ENCODE data around the gene SLC18B1. TPM values are rescaled to one million over a fixed set of nuclear protein-coding genes. Genes with fewer than 3 reads are reported as not detected.

Gene SLC18B1
- total RNA-seq, 1 experiment from 2014 or later, result 25.9 TPM

GRCh38 chr6:132752255-132752654, 46.2 kb downstream of the SLC18B1 start:
- Mint-ChIP-seq H3K27me3 (ENCODE audit: unreplicated experiment) (no peaks in the 10 kb centered on the region), H3K36me3 (ENCODE audit: insufficient read depth, unreplicated experiment) (no peaks in the 10 kb centered on the region), H3K4me3 (ENCODE audit: low read depth, unreplicated experiment) (no peak overlapping the region), H3K9me3 (ENCODE audit: low read depth, unreplicated experiment) (no peaks in the 10 kb centered on the region), H3K27ac (ENCODE audit: unreplicated experiment) (no peak overlapping the region), H3K4me1 (ENCODE audit: low read depth, unreplicated experiment) (peaks cover 24% of the 10 kb centered on the region)
- TF ChIP-seq CTCF (IDR thresholded peaks at IDR 0.05; ENCODE audit: unreplicated experiment), result no peak
- DNase-seq, result no peak
- intact Hi-C loops (cut with micrococcal nuclease; ENCODE audit: unreplicated experiment), result no loop called here
- CTCF ChIA-PET, result interaction anchor here (1.3 kb wide), 1 partner anchor 11 kb away, joined by 3 read pairs; no protein-coding TSS in a partner anchor
- BruUV-seq (replicated peaks), result no TSS peak

DNA sequence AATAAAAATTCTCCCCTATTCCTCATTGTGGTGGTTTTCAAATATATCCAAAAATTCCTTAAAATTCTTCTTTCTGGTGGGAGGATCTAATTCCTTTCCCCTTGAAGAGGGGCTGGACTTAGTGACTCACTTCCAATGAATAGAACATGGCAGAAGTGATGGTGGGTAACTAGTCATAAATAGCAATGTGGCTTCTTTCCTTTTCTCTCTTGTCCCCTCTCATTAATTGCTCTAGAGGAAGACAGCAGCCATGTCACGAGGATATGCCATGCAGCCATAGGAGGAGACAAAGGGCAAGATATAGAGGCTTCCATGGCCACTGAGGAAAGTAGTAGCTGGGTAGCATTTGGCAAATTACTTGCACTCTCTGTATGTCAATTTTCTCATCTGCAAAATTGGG, 46.6 kb downstream of the SLC18B1 start:
- no peak for TF ChIP-seq CTCF (IDR thresholded peaks at IDR 0.05; ENCODE audit: unreplicated experiment)
- no peak overlapping the region for H3K27ac Mint-ChIP-seq (ENCODE audit: unreplicated experiment)
- H3K4me1 Mint-ChIP-seq (ENCODE audit: low read depth, unreplicated experiment), result peaks cover 24% of the 10 kb centered on the region
- no peaks in the 10 kb centered on the region for H3K36me3 Mint-ChIP-seq (ENCODE audit: insufficient read depth, unreplicated experiment)
- no peaks in the 10 kb centered on the region for H3K27me3 Mint-ChIP-seq (ENCODE audit: unreplicated experiment)
- CTCF ChIA-PET, result interaction anchor here (1.3 kb wide), 1 partner anchor 12 kb away, joined by 3 read pairs; no protein-coding TSS in a partner anchor
- no peaks in the 10 kb centered on the region for H3K9me3 Mint-ChIP-seq (ENCODE audit: low read depth, unreplicated experiment)
- intact Hi-C loops (cut with micrococcal nuclease; ENCODE audit: unreplicated experiment), result no loop called here
- no TSS peak for BruUV-seq (replicated peaks)
- no peak for DNase-seq
- no peak overlapping the region for H3K4me3 Mint-ChIP-seq (ENCODE audit: low read depth, unreplicated experiment)

- CTCF ChIA-PET, result interaction anchor here (1.3 kb wide), 1 partner anchor 12 kb away, joined by 3 read pairs; no protein-coding TSS in a partner anchor
- DNase-seq, result no peak
- intact Hi-C loops (cut with micrococcal nuclease; ENCODE audit: unreplicated experiment), result no loop called here
- Mint-ChIP-seq H3K9me3 (ENCODE audit: low read depth, unreplicated experiment) (no peaks in the 10 kb centered on the region), H3K4me3 (ENCODE audit: low read depth, unreplicated experiment) (no peak overlapping the region), H3K36me3 (ENCODE audit: insufficient read depth, unreplicated experiment) (no peaks in the 10 kb centered on the region), H3K27me3 (ENCODE audit: unreplicated experiment) (no peaks in the 10 kb centered on the region), H3K27ac (ENCODE audit: unreplicated experiment) (no peak overlapping the region), H3K4me1 (ENCODE audit: low read depth, unreplicated experiment) (peaks cover 24% of the 10 kb centered on the region)
- no peak for TF ChIP-seq CTCF (IDR thresholded peaks at IDR 0.05; ENCODE audit: unreplicated experiment)
- no TSS peak for BruUV-seq (replicated peaks)
Observed at GRCh38 chr6:132751306-132751705, 47.1 kb downstream of the SLC18B1 start.

- Mint-ChIP-seq H3K27ac (ENCODE audit: unreplicated experiment) (no peak overlapping the region), H3K36me3 (ENCODE audit: insufficient read depth, unreplicated experiment) (no peaks in the 10 kb centered on the region), H3K27me3 (ENCODE audit: unreplicated experiment) (no peaks in the 10 kb centered on the region), H3K4me1 (ENCODE audit: low read depth, unreplicated experiment) (peaks cover 24% of the 10 kb centered on the region), H3K9me3 (ENCODE audit: low read depth, unreplicated experiment) (no peaks in the 10 kb centered on the region), H3K4me3 (ENCODE audit: low read depth, unreplicated experiment) (no peak overlapping the region)
- no TSS peak for BruUV-seq (replicated peaks)
- CTCF ChIA-PET, result no interaction called here
- no peak for DNase-seq
- no peak for TF ChIP-seq CTCF (IDR thresholded peaks at IDR 0.05; ENCODE audit: unreplicated experiment)
- intact Hi-C loops (cut with micrococcal nuclease; ENCODE audit: unreplicated experiment), result no loop called here
Observed at GRCh38 chr6:132750455-132751248, 47.8 kb downstream of the SLC18B1 start.

Measured in Calu3 (cell line).